RWPE2 (cell line): ENCODE measurements around the gene WDR70.
"Not testable (repeated sequence)": the region's sequence is repeated elsewhere in the genome, so short reads cannot be mapped to it uniquely, and the experiment has no call there.

Experiments
- ATAC-seq: fragments of 200-7000 bp; cut with Tn5 transposase; 3 replicates; pipeline ENCODE4 v1.9.1; 2021; ENCODE audit warnings: low read depth
- DNase-seq: peaks from one replicate; pipeline ENCODE4 v3.0.0-alpha.2; 2020; ENCODE audit warnings: low spot score
- H3K27ac ChIP-seq: fragments of 450-650 bp; 2 replicates; pipeline ENCODE4 v1.5.1; 2017; ENCODE audit warnings: mild to moderate bottlenecking; ENCODE audit not compliant: poor library complexity, severe bottlenecking
- H3K27me3 ChIP-seq: fragments of 250-450 bp; sonication (Bioruptor Pico); 2 replicates; pipeline ENCODE4 v1.5.1; 2021; ENCODE audit warnings: mild to moderate bottlenecking, moderate library complexity; ENCODE audit not compliant: insufficient read depth, poor library complexity, severe bottlenecking
- H3K36me3 ChIP-seq: fragments of 250-450 bp; sonication (Bioruptor Pico); 2 replicates; pipeline ENCODE4 v1.5.1; 2020; ENCODE audit warnings: low read depth, mild to moderate bottlenecking, moderate library complexity
- H3K4me1 ChIP-seq: fragments of 250-450 bp; sonication (Bioruptor Pico); 2 replicates; pipeline ENCODE4 v1.5.1; 2021; ENCODE audit warnings: mild to moderate bottlenecking, moderate library complexity; ENCODE audit not compliant: insufficient read depth, poor library complexity, severe bottlenecking
- H3K4me3 ChIP-seq: fragments of 250-450 bp; sonication (Bioruptor Pico); 2 replicates; pipeline ENCODE4 v1.5.1; 2021; ENCODE audit warnings: mild to moderate bottlenecking, moderate library complexity; ENCODE audit not compliant: severe bottlenecking
- H3K9me3 ChIP-seq: fragments of 250-450 bp; sonication (Bioruptor Pico); 2 replicates; pipeline ENCODE4 v1.5.1; 2021; ENCODE audit warnings: mild to moderate bottlenecking, moderate library complexity; ENCODE audit not compliant: severe bottlenecking
- CTCF ChIP-seq: fragments of 450-650 bp; IDR thresholded peaks from one replicate; pipeline ENCODE4 v1.5.1; 2017; ENCODE audit warnings: mild to moderate bottlenecking, moderate library complexity; ENCODE audit not compliant: poor library complexity, severe bottlenecking

Gene WDR70

GRCh38 chr5:37665889-37666288 lies 286.8 kb downstream of the WDR70 start:
- Histone ChIP-seq H3K9me3 (no peaks in the 10 kb centered on the region), H3K4me3 (no peak overlapping the region), H3K27ac (no peak overlapping the region), H3K36me3 (no peaks in the 10 kb centered on the region), H3K27me3 (no peaks in the 10 kb centered on the region), H3K4me1 (peaks cover 12% of the 10 kb centered on the region)
- DNase-seq (no peak), ATAC-seq (no peak)
- no peak for TF ChIP-seq CTCF

- DNase-seq = no peak
- no peak for ATAC-seq
- H3K27me3 ChIP-seq = no peaks in the 10 kb centered on the region
- TF ChIP-seq CTCF = no peak
- H3K9me3 ChIP-seq = no peaks in the 10 kb centered on the region
- peaks cover 12% of the 10 kb centered on the region for H3K4me1 ChIP-seq
- H3K4me3 ChIP-seq = no peak overlapping the region
- H3K27ac ChIP-seq = no peak overlapping the region
- no peaks in the 10 kb centered on the region for H3K36me3 ChIP-seq
Observed at GRCh38 chr5:37667430-37667829, 288.3 kb downstream of the WDR70 start.

- Histone ChIP-seq H3K27ac (peak overlapping the region; percentile 55), H3K4me1 (peaks cover 12% of the 10 kb centered on the region)
Observed at GRCh38 chr5:37667846-37668245, 288.7 kb downstream of the WDR70 start.

GRCh38 chr5:37668524-37669047 lies 289.5 kb downstream of the WDR70 start:
- H3K9me3 ChIP-seq = no peaks in the 10 kb centered on the region
- H3K36me3 ChIP-seq = no peaks in the 10 kb centered on the region
- no peak for TF ChIP-seq CTCF
- H3K27me3 ChIP-seq = no peaks in the 10 kb centered on the region
- H3K4me3 ChIP-seq = no peak overlapping the region
- peaks cover 12% of the 10 kb centered on the region for H3K4me1 ChIP-seq
- peak overlapping the region; percentile 55 for H3K27ac ChIP-seq
- peak; percentile 100 for ATAC-seq
- peak; percentile 91 for DNase-seq

More at GRCh38 chr5:37667846-37668245, 288.7 kb downstream of the WDR70 start:
- ATAC-seq (no peak), DNase-seq (no peak)
- H3K4me3 ChIP-seq = no peak overlapping the region
- no peaks in the 10 kb centered on the region for H3K9me3 ChIP-seq
- H3K36me3 ChIP-seq = no peaks in the 10 kb centered on the region
- no peaks in the 10 kb centered on the region for H3K27me3 ChIP-seq
- no peak for TF ChIP-seq CTCF

GRCh38 chr5:37672118-37672588 lies 293.0 kb downstream of the WDR70 start:
- DNase-seq, H3K27me3 ChIP-seq, H3K27ac ChIP-seq, H3K9me3 ChIP-seq, H3K4me3 ChIP-seq, ATAC-seq, H3K36me3 ChIP-seq: not testable (repeated sequence)
- H3K4me1 ChIP-seq = peaks cover 12% of the 10 kb centered on the region

- H3K27me3 ChIP-seq, H3K36me3 ChIP-seq, ATAC-seq, DNase-seq, H3K9me3 ChIP-seq, H3K4me1 ChIP-seq, H3K4me3 ChIP-seq, H3K27ac ChIP-seq: not testable (repeated sequence)
Observed at GRCh38 chr5:37674361-37674760, 295.2 kb downstream of the WDR70 start.

GRCh38 chr5:37679326-37679725 lies 300.2 kb downstream of the WDR70 start:
- ATAC-seq, H3K4me3 ChIP-seq, H3K4me1 ChIP-seq, DNase-seq, H3K9me3 ChIP-seq, H3K27me3 ChIP-seq, H3K27ac ChIP-seq, H3K36me3 ChIP-seq: not testable (repeated sequence)

GRCh38 chr5:37679903-37680302 lies 300.8 kb downstream of the WDR70 start:
- not testable (repeated sequence) for H3K36me3 ChIP-seq, H3K9me3 ChIP-seq, H3K27ac ChIP-seq, ATAC-seq, H3K4me1 ChIP-seq, DNase-seq, H3K4me3 ChIP-seq, H3K27me3 ChIP-seq
